T47D (cell line): ENCODE data around the gene ZNF516.

Experiments
- DNase-seq, 2 experiments: peaks; one replicate each; pipeline versions ENCODE4 v3.0.0 to v3.0.0-alpha.2; 2011 to 2012; ENCODE audit warnings: low read depth in 1 of 2, low spot score in 1 of 2
- JUND ChIP-seq: IDR thresholded peaks from 2 replicates; pipeline ENCODE4 v1.6.1; 2012; ENCODE audit warnings: low read depth
- in situ Hi-C: cut with HindIII; loops from 2 replicates; pipeline ENCODE4 v1.10.0; 2016; ENCODE audit warnings: low sequenced_read_pairs, low pct_unique_long_range_greater_than_20kb

The ZNF516 gene

GRCh38 chr18:76388891-76389423, 106.1 kb downstream of the ZNF516 start:
- in situ Hi-C loops = no loop called here
- DNase-seq = no peak
- TF ChIP-seq JUND = no peak

GRCh38 chr18:76388261-76388660, 106.8 kb downstream of the ZNF516 start:
- in situ Hi-C loops = no loop called here
- TF ChIP-seq JUND = no peak
- DNase-seq = no peak

GRCh38 chr18:76387608-76388007, 107.4 kb downstream of the ZNF516 start:
- in situ Hi-C loops = no loop called here
- DNase-seq = no peak
- no peak for TF ChIP-seq JUND

- TF ChIP-seq JUND = no peak
- in situ Hi-C loops = no loop called here
- no peak for DNase-seq
Observed at GRCh38 chr18:76386886-76387285, 108.2 kb downstream of the ZNF516 start.

GRCh38 chr18:76386071-76386470, 109.0 kb downstream of the ZNF516 start:
- in situ Hi-C loops = no loop called here
- no peak for DNase-seq
- no peak for TF ChIP-seq JUND

GRCh38 chr18:76385681-76385975, 109.4 kb downstream of the ZNF516 start:
- no peak for TF ChIP-seq JUND
- DNase-seq = no peak
- in situ Hi-C loops = no loop called here

- in situ Hi-C loops = no loop called here
- no peak for TF ChIP-seq JUND
- no peak for DNase-seq
Observed at GRCh38 chr18:76384861-76385680, 110.0 kb downstream of the ZNF516 start.

GRCh38 chr18:76384114-76384790, 110.8 kb downstream of the ZNF516 start:
- in situ Hi-C loops = no loop called here
- no peak for DNase-seq
- no peak for TF ChIP-seq JUND

- no peak for TF ChIP-seq JUND
- no peak for DNase-seq
- in situ Hi-C loops = no loop called here
Observed at GRCh38 chr18:76383636-76384035, 111.4 kb downstream of the ZNF516 start.

GRCh38 chr18:76382275-76382674, 112.8 kb downstream of the ZNF516 start:
- no peak for DNase-seq
- in situ Hi-C loops = no loop called here
- no peak for TF ChIP-seq JUND

GRCh38 chr18:76380791-76381405, 114.1 kb downstream of the ZNF516 start:
- DNase-seq = peak in 1 of 2 experiments; percentile 7
- no peak for TF ChIP-seq JUND
- in situ Hi-C loops = no loop called here

- no peak for TF ChIP-seq JUND
- in situ Hi-C loops = no loop called here
Observed at GRCh38 chr18:76380127-76380729, 114.8 kb downstream of the ZNF516 start.

More at GRCh38 chr18:76380127-76380729, 114.8 kb downstream of the ZNF516 start:
- no peak for DNase-seq
